Activated CD8-positive, alpha-beta memory T cell treated with anti-CD3 and anti-CD28 coated beads, Interleukin-2, amount 50 U/mL, for 24 hours (primary cell): Measurements from ENCODE around the gene ATG9A.
A peak's percentile ranks its signal among the peaks of the same experiment; 100 is the strongest.
"Not testable (repeated sequence)": the region's sequence is repeated elsewhere in the genome, so short reads cannot be mapped to it uniquely, and the experiment has no call there.

ENCODE experiments used
- DNase-seq: peaks from one replicate; pipeline ENCODE4 v3.0.0-alpha.2; 2020; ENCODE audit errors: extremely low read depth

The ATG9A gene

DNA sequence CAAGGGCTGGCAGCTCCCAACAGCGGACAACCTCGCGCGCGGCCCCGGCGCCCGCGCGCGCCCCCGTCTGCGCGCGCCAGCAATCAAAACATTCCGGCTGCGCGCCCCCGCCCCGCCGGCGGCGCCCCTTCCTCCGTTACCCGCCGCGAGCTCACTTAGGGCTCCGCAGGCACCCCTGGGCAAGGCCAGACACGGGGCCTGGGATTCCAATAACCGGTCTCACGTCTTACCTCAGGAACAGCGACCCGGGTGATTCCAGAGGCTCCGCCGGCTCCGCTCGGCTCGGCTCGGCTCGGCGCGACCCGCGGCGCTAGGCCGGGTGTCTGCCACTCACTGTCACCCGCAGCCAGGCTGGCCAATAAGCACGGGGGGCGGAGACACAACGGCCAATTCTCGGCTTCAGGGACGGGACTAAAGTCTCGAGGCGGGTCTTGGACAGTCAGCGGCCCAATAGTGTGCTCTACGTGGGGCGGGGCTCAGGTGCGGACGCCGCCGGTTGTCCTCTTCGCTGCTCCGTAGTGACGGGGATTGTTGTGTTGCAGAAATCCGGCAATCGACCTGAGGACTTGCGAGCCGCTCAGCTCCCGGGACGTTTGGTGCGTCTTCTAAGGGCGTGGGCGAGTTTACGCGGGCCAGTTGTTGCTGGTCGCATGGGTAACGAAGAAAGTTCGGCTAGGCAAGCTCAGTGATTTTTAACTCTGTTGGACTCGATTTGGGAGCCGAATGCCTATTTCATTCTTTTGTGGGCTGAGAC, at the start of gene ATG9A, which contains the start of gene ANKZF1:
Gene ATG9A (minus strand): TSS at position 332 of the 754 bp plus-strand sequence. CDS start 1,612 bp downstream, outside the sequence.
Gene ANKZF1 (plus strand): TSS at position 502 of the 754 bp plus-strand sequence. CDS start 452 bp downstream, outside the sequence.
- peak; percentile 96 for DNase-seq

- no peak for DNase-seq
Measured at GRCh38 chr2:219278655-219279150, 49.3 kb upstream of the ATG9A start.

DNA sequence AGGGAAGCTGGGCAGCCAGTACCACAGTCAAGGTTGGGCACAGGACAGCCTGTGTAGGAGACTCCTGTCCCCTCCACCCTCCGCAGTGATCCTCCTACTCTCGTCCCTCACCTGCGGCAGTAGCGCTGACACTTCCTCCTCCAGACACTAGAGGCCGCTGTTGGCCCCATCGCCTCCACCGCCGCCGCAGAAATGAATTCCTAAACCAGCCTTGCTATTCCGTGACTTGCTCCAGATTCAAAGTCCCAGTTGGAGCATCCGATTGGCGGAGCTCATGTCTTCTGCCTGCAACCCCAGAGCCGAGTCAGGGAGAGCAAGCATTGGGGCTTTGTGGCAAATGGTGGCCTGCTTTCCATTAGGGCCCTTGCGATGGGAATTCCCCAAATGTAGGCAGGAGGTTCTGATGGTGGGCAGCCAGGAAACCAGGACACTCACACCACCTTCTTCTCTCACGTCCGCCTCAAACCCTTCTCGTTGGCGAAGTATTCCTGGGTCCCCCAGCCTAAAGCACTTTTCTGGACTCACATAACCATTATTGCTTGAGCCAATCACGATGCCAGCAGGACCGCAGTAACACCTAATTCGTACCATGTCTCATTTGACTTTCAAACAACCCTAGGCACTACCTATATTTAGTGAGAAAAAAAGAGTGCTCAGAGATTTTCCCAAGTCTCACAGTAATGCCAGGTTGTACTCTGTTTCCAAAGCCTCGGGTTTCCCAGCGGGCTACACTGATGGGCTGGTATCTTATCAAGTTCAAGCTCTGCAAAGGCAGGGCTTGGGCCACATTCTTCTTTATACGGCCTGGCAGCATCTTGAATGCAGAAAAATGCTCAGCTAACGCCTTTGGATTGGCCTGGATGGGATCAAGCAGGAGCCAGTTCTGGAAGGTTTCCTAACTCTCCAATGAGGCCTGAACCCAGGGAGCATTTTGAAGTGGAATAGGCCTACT, 48.5 kb upstream of the ATG9A start:
- DNase-seq: peak; percentile 53

- no peak for DNase-seq
Measured at GRCh38 chr2:219274361-219274921, 45.0 kb upstream of the ATG9A start.

- DNase-seq: no peak
Measured at GRCh38 chr2:219273937-219274336, 44.5 kb upstream of the ATG9A start.

DNA sequence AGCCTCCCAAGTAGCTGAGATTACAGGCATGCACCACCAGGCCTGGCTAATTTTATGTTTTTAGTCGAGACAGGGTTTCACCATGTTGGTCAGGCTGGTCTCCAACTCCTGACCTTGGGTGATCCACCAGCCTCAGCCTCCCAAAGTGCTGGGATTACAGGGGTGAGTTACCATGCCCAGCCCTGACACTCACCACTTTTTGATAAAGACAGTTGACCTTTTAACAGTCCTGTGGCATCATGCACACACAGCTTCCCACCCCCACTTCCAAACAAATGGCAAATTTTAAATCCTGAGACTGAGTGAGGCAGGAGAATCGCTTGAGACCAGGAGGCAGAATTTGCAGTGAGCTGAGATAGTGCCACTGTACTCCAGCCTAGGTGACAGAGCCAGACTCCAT, 43.6 kb upstream of the ATG9A start:
- DNase-seq: no peak

DNA sequence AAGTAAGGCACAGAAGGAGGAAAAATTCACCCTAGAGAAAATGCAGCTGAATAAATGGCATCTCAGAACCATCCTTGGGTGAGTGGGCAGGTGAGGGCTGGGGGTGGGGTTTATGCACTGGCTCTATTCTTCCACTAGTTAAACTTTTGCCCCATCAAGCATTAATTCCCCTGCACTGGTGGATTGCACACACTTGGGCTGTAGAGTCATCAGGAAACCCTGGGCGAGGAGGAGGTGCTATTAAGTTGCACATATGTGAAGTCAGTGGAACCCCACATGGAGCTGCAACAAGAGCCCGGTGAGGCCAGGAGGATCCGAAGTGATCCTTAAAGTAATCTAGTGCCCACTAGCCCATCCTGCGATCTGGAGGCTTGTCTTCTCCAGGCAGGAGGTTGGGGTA, 42.9 kb upstream of the ATG9A start:
- no peak for DNase-seq

DNA sequence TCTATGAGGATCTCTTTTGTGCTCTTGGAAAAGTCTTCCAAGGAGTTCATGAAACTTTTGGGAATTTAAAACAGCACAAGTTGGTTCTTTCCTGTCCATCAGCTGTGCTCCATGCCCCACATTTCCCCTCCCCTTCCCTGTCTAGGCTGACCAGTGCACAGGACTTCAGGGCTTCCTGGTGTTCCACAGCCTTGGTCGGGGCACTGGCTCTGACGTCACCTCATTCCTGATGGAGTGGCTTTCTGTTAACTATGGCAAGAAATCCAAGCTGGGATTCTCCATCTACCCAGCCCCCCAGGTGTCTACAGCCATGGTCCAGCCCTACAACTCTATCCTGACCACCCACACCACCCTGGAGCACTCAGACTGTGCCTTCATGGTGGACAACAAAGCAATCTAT, 41.6 kb upstream of the ATG9A start:
- DNase-seq: no peak

GRCh38 chr2:219270055-219270372, 40.6 kb upstream of the ATG9A start:
- no peak for DNase-seq

GRCh38 chr2:219269362-219270054, 40.1 kb upstream of the ATG9A start:
- no peak for DNase-seq

DNA sequence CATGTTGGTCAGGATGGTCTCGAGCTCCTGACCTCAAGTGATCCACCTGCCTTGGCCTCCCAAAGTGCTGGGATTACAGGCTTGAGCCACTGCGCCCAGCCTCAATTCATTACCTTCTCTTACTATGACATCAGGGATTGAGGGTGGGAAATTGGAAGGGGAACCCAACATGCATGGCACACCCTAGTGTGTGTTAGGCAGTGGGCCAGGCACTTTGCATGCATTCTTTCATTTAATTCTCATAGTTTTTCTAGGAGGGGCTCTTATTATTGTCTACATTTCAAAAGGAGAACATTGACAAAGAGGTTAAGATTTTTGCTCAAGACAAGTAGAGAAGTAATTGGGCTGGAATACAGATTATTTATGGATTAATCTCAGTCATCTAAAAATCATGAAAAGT, 38.9 kb upstream of the ATG9A start:
- no peak for DNase-seq

GRCh38 chr2:219266886-219267285, 37.5 kb upstream of the ATG9A start:
- DNase-seq: no peak

DNA sequence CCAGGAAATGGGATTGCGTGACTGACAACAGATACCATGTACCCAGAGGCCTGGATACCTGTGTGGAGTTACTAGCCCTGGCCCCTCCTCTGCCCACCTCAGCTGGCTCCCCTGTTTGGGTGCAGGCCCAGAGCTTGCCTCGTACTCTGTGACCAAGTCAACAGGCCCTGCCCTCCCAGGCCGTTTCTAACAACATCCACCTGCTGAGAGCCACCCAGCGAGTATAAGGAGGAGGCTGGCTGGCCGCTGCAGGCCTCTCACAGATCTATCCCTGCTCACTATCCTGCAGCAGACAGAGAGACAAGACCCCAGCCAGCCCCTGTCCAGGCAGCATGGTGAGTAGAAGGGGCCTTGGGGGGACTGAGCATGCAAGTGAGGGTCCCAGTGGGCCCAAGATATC, 36.8 kb upstream of the ATG9A start:
- DNase-seq: no peak

GRCh38 chr2:219261024-219261855, 31.8 kb upstream of the ATG9A start:
- DNase-seq: no peak

DNA sequence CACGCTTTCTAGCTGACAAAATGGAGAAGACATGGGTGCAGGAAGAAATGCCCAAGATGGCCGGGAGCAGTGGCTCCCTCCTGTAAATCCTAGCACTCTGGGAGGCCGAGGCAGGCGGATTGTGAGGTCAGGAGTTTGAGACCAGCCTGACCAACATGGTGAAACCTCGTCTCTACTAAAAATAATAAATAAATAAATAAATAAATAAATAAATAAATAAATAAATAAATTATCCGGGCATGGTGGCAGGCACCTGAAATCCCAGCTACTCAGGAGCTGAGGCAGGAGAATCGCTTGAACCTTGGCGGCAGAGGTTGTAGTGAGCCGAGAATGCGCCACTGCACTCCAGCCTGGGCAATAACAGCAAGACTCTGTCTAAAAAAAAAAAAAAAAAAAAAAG, 29.5 kb upstream of the ATG9A start:
- not testable (repeated sequence) for DNase-seq

DNA sequence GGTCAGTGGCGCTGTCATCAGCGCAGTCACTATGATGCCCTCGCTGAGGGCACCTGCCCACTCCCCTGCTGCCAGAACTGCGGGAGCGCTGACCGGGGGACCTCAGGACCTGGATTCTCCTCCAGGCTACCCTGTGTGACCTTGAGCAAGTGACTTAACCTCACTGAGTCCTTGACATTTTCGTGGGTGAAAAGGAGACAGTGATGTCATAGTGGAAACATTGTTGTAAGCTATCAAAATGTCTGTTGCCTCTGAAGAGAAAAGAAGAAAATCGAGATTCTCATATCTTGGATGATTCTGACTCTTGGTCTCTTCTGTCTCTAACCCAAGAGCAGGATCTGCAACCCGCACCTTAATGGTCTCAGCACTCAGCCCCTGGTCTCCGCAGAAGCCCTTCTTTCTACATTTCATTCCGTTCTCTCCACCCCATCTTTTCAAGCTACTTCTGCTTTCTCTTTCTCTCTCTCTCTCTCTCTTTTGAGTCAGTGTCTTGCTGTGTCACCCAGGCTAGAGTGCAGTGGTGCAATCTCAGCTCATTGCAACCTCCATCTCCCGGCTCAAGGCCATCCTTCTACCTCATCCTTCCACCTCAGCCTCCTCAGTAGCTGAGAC, 25.3 kb upstream of the ATG9A start:
- no peak for DNase-seq

DNA sequence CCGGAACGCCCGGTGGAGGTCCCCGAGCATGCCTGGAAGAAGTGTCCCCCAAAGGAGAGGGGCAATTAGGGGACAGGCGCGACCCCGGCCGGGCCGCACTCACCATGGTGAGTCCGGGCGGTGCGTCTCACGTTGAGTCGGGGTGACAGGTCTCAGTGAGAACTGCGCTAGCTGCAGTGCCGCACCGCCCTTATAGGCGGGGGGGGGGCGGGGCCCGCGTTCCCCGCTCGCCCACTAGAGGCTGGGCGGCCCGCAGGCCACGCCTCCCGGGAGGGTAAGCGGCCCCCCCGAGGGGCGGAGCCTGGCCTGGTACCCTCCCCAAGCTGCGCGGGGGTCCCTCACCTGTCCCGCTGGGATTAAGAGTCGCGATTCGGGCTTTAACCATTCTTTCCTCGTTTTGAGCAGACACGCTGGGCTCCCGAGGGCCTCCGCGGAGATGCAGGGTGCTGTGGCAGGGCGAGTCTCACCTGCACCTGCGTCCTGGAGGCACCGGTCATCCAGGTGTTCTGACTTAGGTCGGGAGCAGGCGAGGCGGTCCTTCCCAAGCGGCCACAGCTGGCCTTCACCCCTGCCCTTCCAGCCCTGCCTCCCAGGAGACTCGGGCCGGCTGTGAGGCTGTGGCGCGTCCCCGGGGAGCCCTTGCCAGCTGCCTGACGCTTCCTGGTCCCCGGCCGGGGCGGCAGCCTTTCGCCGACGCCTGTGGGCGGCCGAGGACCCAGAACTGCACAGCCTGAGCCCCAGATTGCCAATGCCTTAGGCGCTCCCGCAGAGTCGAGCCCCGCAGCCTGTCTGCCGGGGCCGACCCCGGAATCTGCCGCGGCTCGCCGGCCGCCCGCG, 24.5 kb upstream of the ATG9A start, which contains the start of gene TUBA4A:
Gene TUBA4A (minus strand): TSS at position 166 of the 837 bp plus-strand sequence. CDS start 60 bp downstream, at position 106.
- DNase-seq: peak; percentile 68

DNA sequence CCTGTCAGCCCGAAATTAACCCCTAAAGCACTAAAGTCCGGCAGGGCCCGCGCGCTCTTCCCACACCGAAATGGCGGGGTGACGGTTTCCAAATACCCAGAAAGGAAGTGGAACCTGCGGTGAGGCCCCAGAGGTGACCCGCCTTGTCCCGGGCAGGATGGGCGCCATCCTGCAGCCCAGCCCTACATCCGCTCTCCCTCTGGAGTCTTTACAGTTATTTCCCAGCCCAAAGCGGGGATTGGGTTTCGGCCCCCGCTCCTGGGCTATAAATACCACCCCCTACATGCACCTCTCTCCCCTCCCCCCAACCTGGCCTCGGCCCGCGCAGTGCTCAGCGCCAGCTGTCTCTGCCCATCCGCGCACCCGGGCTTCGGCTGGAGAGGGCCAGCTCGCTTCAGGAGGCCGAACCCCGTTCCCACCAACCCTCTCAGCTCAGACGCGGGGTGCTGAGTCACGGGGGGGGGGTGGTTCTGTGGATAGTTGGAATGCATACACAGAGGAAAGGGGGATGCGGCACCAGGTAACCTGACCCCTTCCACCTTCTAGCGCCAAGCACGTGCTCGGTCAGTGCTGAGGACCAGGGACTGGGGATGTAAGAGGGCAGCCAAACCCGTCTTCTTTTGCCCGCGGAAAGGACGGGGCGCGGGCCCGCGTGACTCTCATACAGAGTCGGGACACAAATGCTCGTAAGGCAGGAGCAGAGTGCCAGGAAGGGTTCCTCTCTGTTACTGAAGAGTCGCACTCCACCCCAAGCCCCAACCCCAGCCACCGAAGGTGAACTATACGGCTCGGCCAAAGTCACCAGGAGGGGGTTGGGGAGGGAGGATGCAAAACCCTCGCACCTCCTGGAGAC, 23.7 kb upstream of the ATG9A start, which contains the start of gene TUBA4B:
Gene TUBA4B (plus strand): TSS at position 344 of the 853 bp plus-strand sequence. CDS start 165 bp downstream, at position 509.
- no peak for DNase-seq
